NCI-H1930 (cell line): ENCODE data around the gene NKAIN2.
"Not testable (repeated sequence)": the region's sequence is repeated elsewhere in the genome, so short reads cannot be mapped to it uniquely, and the experiment has no call there.

Experiments used
- DNase-seq, 2 experiments: peaks; one replicate each; lab custom pipeline; 2025; lab: John Stamatoyannopoulos, UW

NKAIN2 gene

DNA sequence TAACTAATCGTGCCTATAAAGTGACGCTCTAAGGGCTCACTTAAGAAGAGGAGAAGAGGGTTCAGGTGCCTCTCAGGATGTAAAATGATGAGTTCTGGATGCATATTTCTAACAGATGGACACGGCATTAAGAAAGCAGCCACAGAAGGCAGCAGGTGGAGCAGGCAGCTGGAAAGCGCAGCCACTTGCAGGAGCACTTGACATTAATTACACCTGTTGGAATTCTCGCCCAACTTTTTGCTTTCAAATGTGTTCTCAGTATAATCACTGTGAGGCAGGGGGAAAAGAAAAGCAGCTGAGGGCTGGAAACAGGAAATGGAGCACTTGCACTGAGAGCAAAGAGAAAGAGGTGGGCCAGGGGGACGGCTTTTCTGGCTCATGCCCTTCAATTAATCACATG, 164.2 kb downstream of the NKAIN2 start:
- no peak for DNase-seq

DNA sequence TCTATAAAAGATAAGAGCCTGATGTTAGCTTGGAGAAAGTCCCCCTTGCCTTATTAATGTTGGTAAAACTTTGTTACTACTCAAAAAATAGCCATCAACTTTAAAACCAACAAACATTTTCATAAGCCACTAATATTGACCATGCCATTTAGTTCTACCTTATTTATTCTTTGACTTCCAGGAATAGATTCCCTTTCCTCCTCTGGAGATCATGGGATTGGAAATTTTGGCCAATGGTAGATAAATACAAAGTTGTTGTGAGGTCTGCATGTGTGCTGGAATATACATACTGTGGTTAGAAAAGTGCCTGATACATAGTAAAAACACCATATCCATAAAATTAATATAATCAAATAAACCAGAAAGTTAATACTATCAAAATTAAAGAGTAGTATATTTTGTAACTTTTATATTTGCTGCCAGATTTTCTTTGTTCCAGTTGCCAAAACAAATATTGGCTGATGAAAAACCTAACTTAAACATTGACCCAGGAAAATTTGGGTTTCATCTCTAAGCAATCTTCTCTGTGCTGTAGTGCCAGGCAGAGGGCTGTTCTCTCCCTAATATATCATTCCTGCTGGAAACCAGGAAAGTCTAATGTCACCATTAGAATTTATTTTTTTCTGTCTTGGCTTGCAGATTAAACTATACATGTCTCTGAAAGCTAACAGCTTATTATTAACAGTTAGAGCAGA, 169.1 kb downstream of the NKAIN2 start:
- no peak for DNase-seq

DNA sequence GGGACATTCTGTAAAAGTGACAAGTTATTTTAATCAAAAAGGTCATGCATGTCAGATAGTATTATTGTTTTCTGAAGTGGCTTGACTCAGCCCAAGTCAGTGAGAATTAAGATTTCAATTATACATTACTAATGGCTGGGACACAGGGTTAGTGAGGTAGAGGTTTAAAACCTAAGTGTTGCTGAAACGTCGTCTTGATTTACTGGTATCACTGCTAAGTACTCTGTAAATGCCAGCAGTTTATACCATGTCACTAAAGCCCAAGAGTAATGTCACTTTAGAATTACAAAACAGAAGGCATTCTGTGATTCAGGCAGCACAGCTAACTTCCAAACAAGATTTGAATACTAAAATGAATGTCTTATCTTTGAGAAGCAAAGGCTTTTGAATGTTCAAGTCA, 176.6 kb downstream of the NKAIN2 start:
- DNase-seq = no peak

DNA sequence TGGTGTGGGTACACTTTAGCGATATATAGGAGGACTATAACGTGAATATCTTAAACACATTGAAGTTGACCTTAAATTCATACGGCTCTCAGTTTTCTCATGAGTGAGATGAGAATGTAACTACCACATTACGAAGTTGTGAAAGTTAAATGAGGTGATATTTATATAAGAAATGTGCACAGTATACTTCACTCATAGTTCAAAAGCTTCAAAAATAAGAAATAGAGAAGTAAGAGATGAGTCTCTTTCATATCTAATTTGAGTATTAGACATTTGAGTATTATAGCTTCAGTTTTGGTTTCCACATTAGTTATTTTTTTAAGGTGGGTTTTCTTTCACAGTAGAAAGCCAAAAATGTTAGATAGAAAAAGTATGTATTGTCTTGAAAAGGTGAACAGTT, 183.3 kb downstream of the NKAIN2 start:
- no peak for DNase-seq

DNA sequence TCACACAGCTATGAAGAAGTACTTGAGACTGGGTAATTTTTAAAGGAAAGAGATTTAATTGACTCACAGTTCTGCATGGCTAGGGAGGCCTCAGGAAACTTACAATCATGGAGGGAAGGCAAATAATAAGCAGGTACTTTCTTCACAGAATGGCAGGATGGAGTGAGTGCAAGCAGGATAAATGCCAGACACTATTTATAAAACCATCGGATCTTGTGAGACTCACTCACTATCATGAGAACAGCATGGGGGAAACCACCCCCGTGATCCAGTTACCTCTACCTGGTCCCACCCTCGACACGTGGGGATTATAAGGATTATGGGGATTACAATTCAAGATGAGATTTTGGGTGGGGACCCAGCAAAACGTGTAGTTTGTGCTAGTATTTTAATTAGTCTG, 186.3 kb downstream of the NKAIN2 start:
- not testable (repeated sequence) for DNase-seq

DNA sequence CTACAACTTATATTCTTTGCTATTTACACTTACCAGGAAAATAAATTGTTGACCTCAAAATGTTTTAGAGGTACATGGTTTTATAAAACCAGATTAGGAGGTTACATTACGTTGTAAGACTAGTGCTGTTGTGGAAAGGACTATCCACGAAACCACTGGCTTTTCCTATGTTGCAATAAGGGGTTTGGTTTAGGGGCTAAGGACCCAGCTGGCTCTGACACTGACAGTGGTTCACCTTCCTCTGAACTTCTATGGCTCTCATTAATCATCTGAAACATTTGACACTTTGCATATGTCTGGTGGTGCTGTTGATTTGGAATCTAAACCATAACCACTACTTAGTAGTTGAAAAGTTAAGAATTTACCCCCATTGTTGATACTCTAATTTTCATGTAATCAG, 186.7 kb downstream of the NKAIN2 start:
- DNase-seq = no peak

DNA sequence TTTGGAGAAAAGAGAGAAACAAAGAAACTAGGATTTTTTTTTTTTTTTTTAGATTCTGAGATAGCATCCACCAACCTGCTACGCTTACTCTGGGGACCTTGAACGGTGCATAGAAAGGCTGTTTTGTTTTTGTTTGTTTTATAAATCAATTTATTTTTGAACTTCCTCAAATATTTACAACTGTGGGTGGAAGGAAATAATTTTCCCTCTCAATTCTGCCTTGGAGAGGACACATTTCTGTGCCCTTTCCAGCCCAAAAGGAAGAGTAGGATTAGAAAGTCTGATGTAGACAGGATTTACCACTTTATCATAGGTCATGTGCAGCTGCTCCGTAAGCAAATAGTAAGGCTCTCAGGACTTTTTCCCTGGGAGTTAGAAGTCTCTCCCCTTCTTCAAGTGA, 190.5 kb downstream of the NKAIN2 start:
- DNase-seq = no peak

DNA sequence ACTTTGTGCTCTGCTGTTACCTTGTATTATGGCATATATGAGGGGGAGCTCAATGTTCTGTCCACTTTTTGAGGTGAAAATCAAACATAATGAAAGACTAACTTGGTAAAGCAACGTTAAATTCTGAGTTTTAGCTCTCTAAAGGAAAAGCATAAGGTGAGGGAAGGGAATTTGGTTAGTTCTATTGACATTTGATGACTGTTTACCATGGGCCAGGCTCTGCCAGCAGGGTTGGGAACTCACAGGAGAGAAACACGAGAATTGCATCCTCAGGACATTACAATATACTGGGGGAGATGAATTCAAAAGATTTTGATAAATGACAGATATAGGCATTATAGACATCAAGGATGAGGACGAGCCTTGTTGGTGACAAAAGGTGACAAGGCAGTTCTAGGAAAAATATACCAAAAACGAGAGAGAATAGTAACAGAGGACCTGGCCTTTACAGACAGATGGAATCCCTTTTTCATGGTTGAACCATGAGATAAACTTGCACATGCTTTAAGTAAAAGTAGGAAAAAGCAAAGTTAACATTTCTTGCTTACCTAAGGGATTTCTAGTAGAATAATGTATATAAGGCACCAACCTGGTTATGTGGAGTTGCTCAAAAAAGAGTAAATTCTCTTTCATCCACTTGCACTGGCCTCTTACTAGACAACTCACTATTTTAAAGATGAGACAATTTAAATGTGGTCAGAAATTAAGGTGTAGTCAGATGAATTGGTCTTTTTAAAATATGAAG, 191.4 kb downstream of the NKAIN2 start:
- no peak for DNase-seq

DNA sequence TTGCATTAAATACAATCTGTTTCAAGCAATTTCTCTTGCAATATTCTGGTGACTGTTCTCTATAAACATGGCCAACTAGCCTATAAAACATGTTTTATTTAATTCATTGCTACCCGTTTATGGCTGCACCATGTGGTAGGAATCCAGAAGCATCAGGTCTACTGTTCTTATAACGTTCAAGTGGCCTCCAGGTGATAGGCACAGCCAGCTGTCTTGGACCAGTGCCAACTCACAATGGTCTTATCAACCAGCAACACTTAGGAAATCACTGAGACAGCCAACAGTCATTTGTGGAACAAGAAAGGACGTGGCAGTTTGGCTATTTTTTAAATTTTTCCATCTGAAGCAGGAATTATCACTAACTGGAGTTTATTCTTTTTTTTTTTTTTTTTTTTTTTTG, 193.6 kb downstream of the NKAIN2 start:
- no peak for DNase-seq

DNA sequence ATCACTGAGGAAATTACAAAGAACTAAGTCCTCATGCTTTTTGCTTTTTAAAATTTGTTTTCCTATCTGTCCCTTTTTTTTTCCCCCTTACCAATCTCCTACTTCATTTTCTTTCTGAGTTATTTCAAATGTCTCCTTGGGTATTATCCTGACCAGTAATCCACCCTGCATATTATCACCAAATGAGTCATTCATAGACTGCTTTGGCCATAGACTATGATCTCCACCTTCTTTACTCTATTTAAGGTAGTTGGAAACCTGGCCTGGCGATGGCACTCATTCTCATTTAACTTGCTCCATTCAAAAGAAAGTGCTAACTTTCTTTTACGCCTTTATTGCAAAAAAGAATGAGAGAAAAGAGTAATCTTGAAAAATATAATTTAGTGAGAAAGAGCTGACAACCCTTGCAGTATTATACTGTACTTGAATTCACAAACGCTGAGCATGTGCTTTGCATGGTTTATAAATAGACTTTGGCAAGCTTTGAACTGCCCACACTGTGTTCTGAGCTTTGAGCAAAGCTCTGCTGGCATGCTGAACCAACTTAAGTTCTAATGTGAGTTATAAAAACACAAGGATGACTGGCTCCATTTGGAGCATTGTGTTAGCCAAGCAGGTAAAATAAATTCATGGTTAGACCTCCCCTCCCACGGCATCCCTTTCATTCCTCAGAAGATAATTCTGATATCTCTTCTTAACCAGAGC, 198.9 kb downstream of the NKAIN2 start:
- no peak for DNase-seq

DNA sequence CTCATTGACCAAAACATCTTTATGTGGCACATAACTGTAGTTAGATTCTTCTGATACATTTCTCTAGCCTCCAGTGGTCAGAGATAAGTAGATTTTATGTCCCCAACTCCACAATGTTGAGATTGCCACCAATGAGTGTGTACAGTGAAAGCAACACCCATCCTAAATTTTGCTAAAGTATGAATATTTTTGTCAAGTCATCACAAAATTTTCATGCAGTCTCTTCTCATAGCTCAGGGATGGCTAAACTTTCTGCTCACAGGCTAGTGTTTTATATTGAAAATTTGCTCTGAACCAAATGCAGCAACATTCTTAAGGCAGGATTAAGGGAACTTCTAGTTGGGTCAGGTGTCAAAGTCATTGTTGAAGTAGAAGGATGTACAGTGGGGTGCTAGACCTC, 203.6 kb downstream of the NKAIN2 start:
- no peak for DNase-seq

DNA sequence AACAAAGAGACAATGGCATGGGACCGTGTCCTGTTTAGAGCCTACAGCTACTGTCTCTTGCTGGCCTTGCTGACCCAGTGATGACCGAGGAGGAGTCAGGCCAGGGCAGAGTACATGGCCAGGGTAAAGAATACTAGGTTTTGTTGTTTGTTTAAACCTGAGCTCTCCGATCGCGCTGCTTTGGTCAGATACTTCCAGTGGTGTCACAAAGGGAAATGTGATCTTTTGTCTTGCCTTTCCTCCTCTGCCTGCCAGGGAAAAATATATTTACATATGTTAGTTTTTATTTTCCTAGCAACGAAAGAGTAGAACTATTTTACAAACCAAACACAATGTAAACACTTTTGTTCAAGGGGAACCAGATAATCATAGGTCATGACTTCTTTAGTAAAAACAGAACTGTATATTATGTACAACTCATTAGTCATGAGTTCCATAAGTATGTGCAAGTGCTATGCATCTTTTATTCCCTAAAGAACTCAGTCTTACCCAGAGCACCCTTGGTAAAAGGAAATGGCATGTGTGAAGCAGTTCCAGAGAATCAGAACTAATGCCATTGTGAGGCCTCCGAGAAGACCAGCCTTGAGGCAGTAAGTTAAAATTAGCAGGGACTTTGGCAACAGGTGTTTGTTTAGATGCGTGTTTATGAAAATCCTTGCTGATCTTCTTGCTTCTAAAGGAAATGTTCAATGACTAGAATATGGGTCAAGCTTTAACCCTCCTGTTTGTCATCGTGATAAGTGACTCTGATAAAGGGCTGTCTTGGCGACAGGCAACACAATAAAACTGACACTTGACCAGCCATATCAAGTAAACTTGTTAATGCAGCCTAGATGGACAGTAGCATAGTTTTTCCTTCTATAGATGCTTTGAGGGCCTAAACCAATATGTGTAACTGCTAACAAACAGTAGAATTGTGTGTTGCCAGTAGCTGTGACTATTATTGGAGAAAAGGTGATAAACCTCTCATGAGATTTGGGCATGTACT, 204.6 kb downstream of the NKAIN2 start:
- no peak for DNase-seq

DNA sequence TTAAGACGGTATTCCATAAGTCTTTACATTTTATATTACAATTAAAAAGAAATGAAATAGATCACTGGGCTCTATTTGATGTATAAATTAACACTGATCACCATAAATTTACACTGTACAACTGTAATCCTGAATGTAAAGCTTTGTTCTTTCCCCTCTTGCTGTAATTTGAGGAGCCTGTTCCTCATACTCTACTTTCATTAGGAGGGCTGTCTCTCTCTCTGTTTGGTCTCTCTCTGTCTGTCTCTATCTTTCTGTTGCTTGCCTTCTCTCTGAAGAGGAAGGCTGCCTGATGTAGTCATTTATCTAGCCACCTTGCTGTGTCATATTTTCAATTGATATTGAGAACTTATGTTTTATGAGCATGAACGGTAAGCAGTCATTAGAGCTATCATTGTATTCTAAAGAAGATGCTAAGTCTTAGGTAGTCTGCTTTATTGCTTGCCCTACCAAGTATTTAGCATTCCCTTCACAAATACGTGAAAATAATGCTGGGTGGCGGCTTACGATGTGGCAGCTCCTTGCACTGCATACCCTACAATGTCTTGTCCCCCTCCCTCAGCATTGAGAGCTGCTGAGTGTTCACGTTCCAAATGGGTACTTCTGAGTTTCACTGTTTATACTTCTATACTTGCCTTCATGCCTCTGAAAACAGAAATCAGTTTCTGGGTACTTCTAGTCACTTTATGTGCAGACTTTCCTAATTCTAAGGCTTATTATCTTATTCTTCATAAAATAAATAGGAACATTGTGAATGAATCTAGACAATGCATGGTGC, 205.5 kb downstream of the NKAIN2 start:
- no peak for DNase-seq

DNA sequence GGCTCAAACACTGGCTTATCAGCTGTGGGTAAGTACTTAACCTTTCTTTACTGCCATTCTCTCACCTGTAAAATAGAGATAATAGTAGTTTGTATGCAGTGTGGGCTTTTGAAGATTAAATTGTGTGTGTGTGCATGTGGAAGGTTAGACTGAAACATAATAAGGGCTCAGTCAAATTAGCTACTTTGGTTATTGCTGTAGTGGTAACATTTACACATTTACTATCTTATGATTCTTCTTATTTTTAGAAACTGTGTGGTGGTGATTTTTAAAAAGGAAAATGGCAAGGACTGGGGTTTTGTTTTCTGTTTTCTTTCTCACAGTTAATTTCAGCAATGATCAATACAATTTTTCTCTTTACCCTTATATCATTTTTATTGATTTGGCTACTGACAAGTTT, 206.9 kb downstream of the NKAIN2 start:
- DNase-seq = no peak

DNA sequence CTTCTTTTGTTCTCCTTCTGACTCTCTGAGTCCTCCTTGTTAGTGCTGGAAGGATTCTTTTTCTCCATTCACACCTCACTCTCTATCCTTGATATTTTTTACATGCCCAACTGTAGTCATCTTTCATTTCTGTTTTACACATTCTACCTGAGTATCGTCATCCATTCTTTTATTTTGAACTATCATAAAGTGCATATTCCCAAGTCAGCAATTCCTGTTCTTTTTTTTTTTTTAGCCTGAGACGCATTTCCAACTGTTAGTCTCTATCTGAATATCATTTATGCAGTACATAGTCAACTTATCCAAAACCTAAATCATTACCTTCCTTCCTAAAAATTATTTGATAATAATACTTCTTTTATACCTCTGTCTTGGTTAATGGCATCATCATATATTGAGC, 207.5 kb downstream of the NKAIN2 start:
- no peak for DNase-seq

DNA sequence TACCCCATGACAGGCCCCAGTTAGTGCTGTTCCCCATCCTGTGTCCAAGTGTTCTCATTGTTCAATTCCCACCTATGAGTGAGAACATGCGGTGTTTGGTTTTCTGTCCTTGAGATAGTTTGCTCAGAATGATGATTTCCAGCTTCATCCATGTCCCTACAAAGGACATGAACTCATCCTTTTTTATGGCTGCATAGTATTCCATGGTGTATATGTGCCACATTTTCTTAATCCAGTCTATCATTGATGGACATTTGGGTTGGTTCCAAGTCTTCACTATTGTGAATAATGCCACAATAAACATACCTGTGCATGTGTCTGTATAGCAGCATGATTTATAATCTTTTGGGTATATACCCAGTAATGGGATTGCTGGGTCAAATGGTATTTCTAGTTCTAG, 218.4 kb downstream of the NKAIN2 start:
- DNase-seq = not testable (repeated sequence)

DNA sequence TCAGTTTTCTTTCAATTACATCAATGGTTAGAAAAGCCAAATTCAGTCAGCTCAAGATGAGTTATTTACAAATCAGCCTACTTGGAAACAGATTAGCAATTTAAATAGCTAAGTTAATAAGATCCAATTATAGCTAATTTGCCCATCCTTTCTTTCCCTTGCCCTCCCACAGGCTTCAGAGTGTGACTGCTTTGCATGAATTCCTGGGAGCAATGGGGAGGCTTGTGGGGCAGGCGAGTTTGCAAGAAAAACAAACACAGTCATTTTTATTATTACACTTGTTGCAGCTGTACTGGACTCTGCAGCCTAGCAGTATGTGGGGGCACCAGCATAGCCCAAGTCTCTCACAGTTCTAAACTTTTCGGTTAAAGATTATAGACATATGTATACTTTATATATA, 219.0 kb downstream of the NKAIN2 start:
- no peak for DNase-seq

DNA sequence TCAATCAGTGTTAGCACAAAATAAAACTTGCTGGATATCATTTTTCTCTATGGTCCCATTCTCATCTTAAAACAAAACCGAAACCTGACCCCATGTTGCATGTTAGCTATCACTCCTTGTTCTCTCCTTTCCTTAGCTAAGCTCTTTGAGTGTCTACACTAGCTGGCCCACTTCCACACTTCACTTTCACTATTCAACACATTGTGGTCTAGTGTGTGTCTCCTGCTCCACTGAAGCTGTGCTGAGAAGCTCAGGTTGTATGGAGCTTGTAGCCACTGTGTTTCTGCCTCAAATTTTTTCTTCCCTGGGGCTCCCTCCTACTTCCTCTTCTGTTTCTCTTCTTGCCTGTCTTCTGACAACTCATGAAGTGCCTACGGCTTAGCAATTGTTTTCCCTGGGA, 223.0 kb downstream of the NKAIN2 start:
- DNase-seq = no peak

DNA sequence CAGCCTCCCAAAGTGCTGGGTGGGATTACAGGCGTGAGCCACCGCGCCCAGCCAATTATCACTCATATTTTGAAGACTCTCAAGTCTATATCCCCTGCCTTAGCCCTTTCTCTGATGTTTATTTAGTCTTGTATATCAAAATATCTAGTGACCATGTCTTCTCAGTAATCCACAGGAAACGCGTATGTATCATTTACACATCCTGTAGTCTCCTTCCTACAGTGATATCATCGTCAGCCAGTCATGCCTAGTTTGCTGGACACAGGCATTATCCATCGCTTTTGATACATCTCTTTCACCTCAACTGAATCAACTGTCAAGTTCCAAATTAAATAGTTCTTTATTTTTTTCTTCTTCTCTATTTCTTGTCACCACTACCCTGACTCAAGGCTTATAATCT, 223.7 kb downstream of the NKAIN2 start:
- no peak for DNase-seq

DNA sequence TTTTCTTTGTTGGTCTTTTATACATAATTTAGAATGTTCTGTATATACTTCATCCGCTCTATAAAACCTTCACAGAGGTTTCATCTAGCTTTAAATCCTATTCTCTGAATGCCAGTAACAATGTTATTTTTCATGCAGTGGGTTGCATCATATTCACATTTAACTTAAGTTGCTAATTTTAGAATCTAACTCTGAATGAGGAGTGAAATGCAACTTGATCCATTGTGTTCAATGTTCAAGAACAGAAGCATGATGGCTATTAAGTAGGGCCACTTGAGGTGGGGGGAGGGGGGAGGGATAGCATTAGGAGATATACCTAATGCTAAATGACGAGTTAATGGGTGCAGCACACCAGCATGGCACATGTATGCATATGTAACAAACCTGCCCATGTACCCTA, 224.5 kb downstream of the NKAIN2 start:
- no peak for DNase-seq

DNA sequence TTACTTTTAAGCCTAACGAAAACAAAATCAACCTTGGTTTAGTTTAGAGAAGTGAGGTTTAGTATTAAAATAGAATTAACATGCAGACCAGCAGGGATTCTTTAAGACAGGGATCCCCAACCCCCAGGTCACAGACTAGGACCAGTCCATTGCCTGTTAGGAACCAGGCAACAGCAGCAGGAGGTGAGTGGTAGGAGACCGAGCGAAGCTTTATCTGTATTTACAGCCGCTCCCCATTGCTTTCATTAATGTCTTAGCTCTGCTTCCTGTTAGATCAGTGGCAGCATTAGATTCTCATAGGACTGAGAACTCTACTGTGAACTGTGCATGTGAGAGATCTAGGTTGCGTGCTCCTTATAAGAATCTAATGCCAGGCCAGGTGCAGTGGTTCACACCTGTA, 225.9 kb downstream of the NKAIN2 start:
- DNase-seq = no peak
